Osteoblast (primary cell): ENCODE results near the gene ZNF317. TPM values are rescaled to one million over a fixed set of nuclear protein-coding genes. Genes with fewer than 3 reads are reported as not detected.

Experiments used
- DNase-seq: peaks from one replicate; pipeline ENCODE4 v3.0.0; 2011; ENCODE audit warnings: low spot score, mixed read lengths; ENCODE audit not compliant: insufficient read length; ENCODE audit errors: missing footprints
- H2AFZ ChIP-seq: 2 replicates; pipeline ENCODE4 v1.6.0; 2011; ENCODE audit warnings: mild to moderate bottlenecking, low read length
- H3K27ac ChIP-seq: 2 replicates; pipeline ENCODE4 v1.5.1; 2011; ENCODE audit warnings: mild to moderate bottlenecking, low read depth, low read length, moderate library complexity
- H3K27me3 ChIP-seq: 2 replicates; pipeline ENCODE4 v1.6.0; 2012; ENCODE audit warnings: mild to moderate bottlenecking, control low read depth, inconsistent platforms, low read length, moderate library complexity; ENCODE audit not compliant: insufficient read depth
- H3K36me3 ChIP-seq: 2 replicates; pipeline ENCODE4 v1.5.1; 2011; ENCODE audit warnings: mild to moderate bottlenecking, low read length, control low read depth, moderate library complexity; ENCODE audit not compliant: insufficient read depth
- H3K4me1 ChIP-seq: 2 replicates; pipeline ENCODE4 v1.5.1; 2011; ENCODE audit warnings: mild to moderate bottlenecking, low read length, control low read depth, moderate library complexity; ENCODE audit not compliant: insufficient read depth
- H3K4me2 ChIP-seq: 2 replicates; pipeline ENCODE4 v1.6.0; 2011; ENCODE audit warnings: mild to moderate bottlenecking, low read length; ENCODE audit not compliant: insufficient read depth
- H3K4me3 ChIP-seq: fragments of 200-600 bp; sonication (generic); 3 replicates; pipeline ENCODE4 v1.5.1; 2012; ENCODE audit warnings: mild to moderate bottlenecking, low read length, inconsistent platforms; ENCODE audit not compliant: insufficient read depth
- H3K79me2 ChIP-seq: 2 replicates; pipeline ENCODE4 v1.6.0; 2012; ENCODE audit warnings: mild to moderate bottlenecking, low read length, control low read depth, inconsistent platforms; ENCODE audit not compliant: insufficient read depth
- H3K9me3 ChIP-seq: 2 replicates; pipeline ENCODE4 v1.5.1; 2011; ENCODE audit warnings: low read depth, low read length, control low read depth
- H4K20me1 ChIP-seq: 2 replicates; pipeline ENCODE4 v1.6.0; 2012; ENCODE audit warnings: mild to moderate bottlenecking, low read length, control low read depth; ENCODE audit not compliant: insufficient read depth
- total RNA-seq: library from RNA; depleted of rRNA; stranded (reverse); fragments of >200 nt; gene quantifications from 2 replicates; pipeline ENCODE4 v1.2.3, GENCODE V29; 2012
- TF ChIP-seq, protein P1 (sequence below): IDR thresholded peaks from 2 replicates; pipeline ENCODE4 v1.5.1; 2011; ENCODE audit warnings: mild to moderate bottlenecking, low read depth, low read length, moderate library complexity; ENCODE audit errors: extremely low read depth

Gene ZNF317
- total RNA-seq, 1 donor = 20.3 TPM

DNA sequence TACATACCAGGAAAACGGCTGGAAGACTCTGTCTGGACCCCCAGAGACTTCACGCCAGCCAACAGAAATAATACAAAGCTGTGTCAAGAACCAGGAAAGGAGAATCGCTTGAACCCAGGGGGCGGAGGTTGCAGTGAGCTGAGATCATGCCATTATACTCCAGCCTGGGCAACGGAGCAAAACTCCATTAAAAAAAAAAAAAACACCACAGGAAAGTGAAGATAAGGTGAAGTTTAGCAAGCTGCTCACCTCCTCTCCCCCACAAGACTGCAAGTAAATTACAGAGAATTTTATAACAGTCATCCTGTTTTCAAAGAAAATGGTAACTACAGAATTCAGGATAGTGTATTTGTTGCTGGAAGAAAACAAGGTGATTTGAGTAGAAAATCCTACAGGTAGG is 23.6 kb upstream of the ZNF317 start:
- no peaks in the 10 kb centered on the region for H4K20me1 ChIP-seq
- H3K27me3 ChIP-seq = no peaks in the 10 kb centered on the region
- no peak overlapping the region for H3K4me3 ChIP-seq
- H3K4me2 ChIP-seq = no peak overlapping the region
- no peak overlapping the region for H2AFZ ChIP-seq
- no peaks in the 10 kb centered on the region for H3K4me1 ChIP-seq
- no peaks in the 10 kb centered on the region for H3K9me3 ChIP-seq
- no peak overlapping the region for H3K27ac ChIP-seq
- H3K36me3 ChIP-seq = no peaks in the 10 kb centered on the region
- no peaks in the 10 kb centered on the region for H3K79me2 ChIP-seq
- TF ChIP-seq, protein P1, sequence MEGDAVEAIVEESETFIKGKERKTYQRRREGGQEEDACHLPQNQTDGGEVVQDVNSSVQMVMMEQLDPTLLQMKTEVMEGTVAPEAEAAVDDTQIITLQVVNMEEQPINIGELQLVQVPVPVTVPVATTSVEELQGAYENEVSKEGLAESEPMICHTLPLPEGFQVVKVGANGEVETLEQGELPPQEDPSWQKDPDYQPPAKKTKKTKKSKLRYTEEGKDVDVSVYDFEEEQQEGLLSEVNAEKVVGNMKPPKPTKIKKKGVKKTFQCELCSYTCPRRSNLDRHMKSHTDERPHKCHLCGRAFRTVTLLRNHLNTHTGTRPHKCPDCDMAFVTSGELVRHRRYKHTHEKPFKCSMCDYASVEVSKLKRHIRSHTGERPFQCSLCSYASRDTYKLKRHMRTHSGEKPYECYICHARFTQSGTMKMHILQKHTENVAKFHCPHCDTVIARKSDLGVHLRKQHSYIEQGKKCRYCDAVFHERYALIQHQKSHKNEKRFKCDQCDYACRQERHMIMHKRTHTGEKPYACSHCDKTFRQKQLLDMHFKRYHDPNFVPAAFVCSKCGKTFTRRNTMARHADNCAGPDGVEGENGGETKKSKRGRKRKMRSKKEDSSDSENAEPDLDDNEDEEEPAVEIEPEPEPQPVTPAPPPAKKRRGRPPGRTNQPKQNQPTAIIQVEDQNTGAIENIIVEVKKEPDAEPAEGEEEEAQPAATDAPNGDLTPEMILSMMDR = no peak
- DNase-seq = no peak

- H3K27me3 ChIP-seq = no peaks in the 10 kb centered on the region
- no peak within 1 kb of the TSS for H3K27ac ChIP-seq
- H3K4me1 ChIP-seq = no peaks in the 10 kb centered on the region
- H3K79me2 ChIP-seq = no peaks in the 10 kb centered on the region
- no peak within 1 kb of the TSS for H3K4me3 ChIP-seq
- no peaks in the 10 kb centered on the region for H3K36me3 ChIP-seq
- TF ChIP-seq, protein P1 = no peak
- H3K4me2 ChIP-seq = no peak within 1 kb of the TSS
- H4K20me1 ChIP-seq = no peaks in the 10 kb centered on the region
- H3K9me3 ChIP-seq = no peaks in the 10 kb centered on the region
- peak; percentile 64 for DNase-seq
- no peak within 1 kb of the TSS for H2AFZ ChIP-seq
These were observed 13.2 kb upstream of the ZNF317 start, which contains the start of gene OR7G3 for GRCh38 chr19:9126900-9127405. OR7G3 (minus strand) TSS chr19:9126950; CDS start chr19:9126950, 0 bp downstream.

- H4K20me1 ChIP-seq = no peaks in the 10 kb centered on the region
- no peaks in the 10 kb centered on the region for H3K79me2 ChIP-seq
- no peaks in the 10 kb centered on the region for H3K36me3 ChIP-seq
- no peaks in the 10 kb centered on the region for H3K9me3 ChIP-seq
- H3K4me1 ChIP-seq = no peaks in the 10 kb centered on the region
- no peak overlapping the region for H3K27ac ChIP-seq
- H3K4me2 ChIP-seq = no peak overlapping the region
- no peak for DNase-seq
- no peaks in the 10 kb centered on the region for H3K27me3 ChIP-seq
- TF ChIP-seq, protein P1 = no peak
- no peak overlapping the region for H3K4me3 ChIP-seq
- H2AFZ ChIP-seq = no peak overlapping the region
These were observed 12.0 kb upstream of the ZNF317 start for GRCh38 chr19:9128171-9128570.

DNA sequence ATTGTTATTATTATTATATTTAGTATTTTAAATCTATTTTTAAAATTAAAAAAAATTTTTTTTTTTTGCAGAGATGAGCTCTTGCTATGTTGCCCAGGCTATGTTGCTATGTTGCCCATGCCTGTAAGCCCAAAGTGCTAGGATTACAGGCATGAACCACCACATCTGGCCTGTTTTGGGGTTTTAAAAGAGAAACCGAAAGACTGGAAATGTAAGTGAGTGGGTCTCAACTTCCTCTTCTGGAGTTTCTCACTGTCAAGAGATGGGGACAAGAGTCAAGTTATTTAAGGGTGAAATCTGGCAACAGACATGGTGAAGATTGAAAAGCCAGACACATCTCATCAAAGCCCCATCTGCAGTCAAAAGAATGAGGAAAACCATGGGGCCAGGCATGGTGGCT is 9.2 kb upstream of the ZNF317 start:
- TF ChIP-seq, protein P1 = no peak
- Histone ChIP-seq H2AFZ (no peak overlapping the region), H3K79me2 (no peaks in the 10 kb centered on the region), H3K36me3 (no peaks in the 10 kb centered on the region), H3K4me3 (no peak overlapping the region), H4K20me1 (no peaks in the 10 kb centered on the region), H3K27me3 (no peaks in the 10 kb centered on the region), H3K4me2 (no peak overlapping the region), H3K4me1 (no peaks in the 10 kb centered on the region), H3K9me3 (no peaks in the 10 kb centered on the region), H3K27ac (no peak overlapping the region)
- DNase-seq = no peak
